Hepatocyte (in vitro differentiated cells): Measurements from ENCODE around the gene PLEKHG3.

ENCODE experiments used
- CTCF ChIP-seq: fragments of 200-600 bp; sonication (generic); IDR thresholded peaks from 2 replicates; pipeline ENCODE4 v1.5.1; 2016; ENCODE audit warnings: antibody characterized with exemption, mild to moderate bottlenecking; ENCODE audit not compliant: poor library complexity
- EZH2 ChIP-seq: fragments of 200-600 bp; sonication (generic); IDR thresholded peaks from 2 replicates; pipeline ENCODE4 v1.6.1; 2016; ENCODE audit warnings: antibody characterized with exemption, mild to moderate bottlenecking, borderline replicate concordance
- EZH2phosphoT487 ChIP-seq: fragments of 200-600 bp; sonication (generic); IDR thresholded peaks from one replicate; pipeline ENCODE4 v1.6.1; 2018; ENCODE audit warnings: antibody characterized with exemption, mild to moderate bottlenecking, low read depth, moderate library complexity; ENCODE audit not compliant: unreplicated experiment, severe bottlenecking

GRCh38 chr14:64706593-64707193 lies 2.5 kb downstream of the PLEKHG3 start:
- TF ChIP-seq EZH2phosphoT487 (no peak), CTCF (no peak), EZH2 (no peak)
